Heart left ventricle (tissue), 16 donors: ENCODE results near the gene CD164. TPM values are rescaled to one million over a fixed set of nuclear protein-coding genes. Genes with fewer than 3 reads are reported as not detected.

Experiments
- ATAC-seq, 4 donors: fragments of 200-7000 bp; cut with Tn5 transposase; one replicate each; pipeline ENCODE4 v1.9.1; 2020 to 2022; ENCODE audit warnings: moderate library complexity in 4 of 4, mild to moderate bottlenecking in 3 of 4, moderate number of reproducible peaks in 1 of 4
- DNase-seq, 5 donors: peaks; one replicate each; pipeline ENCODE4 v3.0.0-alpha.2; 2020
- H3K27ac ChIP-seq, 12 donors: fragments of 200-600 bp; sonication (generic) in 4 of 12; one replicate each; pipeline versions ENCODE4 v1.5.0 to v1.8.0; 2016 to 2022; ENCODE audit warnings: mild to moderate bottlenecking in 2 of 12
- H3K27me3 ChIP-seq, 9 donors: fragments of 200-600 bp; sonication (generic) in 2 of 9; one replicate each; pipeline versions ENCODE4 v1.5.1 to v1.8.0; 2016 to 2022; ENCODE audit warnings: mild to moderate bottlenecking in 3 of 9
- H3K36me3 ChIP-seq, 9 donors: fragments of 200-600 bp; sonication (generic) in 2 of 9; one replicate each; pipeline versions ENCODE4 v1.5.0 to v1.8.0; 2018 to 2022; ENCODE audit warnings: mild to moderate bottlenecking in 2 of 9
- H3K4me1 ChIP-seq, 12 donors: fragments of 200-600 bp; sonication (generic) in 4 of 12; one replicate each; pipeline versions ENCODE4 v1.5.0 to v1.8.0; 2016 to 2022; ENCODE audit warnings: mild to moderate bottlenecking in 3 of 12
- H3K4me3 ChIP-seq, 12 donors: fragments of 200-600 bp; sonication (generic) in 4 of 12; one replicate each; pipeline versions ENCODE4 v1.5.0 to v1.8.0; 2017 to 2022; ENCODE audit warnings: mild to moderate bottlenecking in 9 of 12, moderate library complexity in 4 of 12
- H3K9me3 ChIP-seq, 12 donors: fragments of 200-600 bp; sonication (generic) in 4 of 12; one replicate each; pipeline versions ENCODE4 v1.5.0 to v1.8.0; 2016 to 2022; ENCODE audit warnings: mild to moderate bottlenecking in 1 of 12
- POLR2A ChIP-seq, 2 donors: fragments of 450-650 bp; IDR thresholded peaks; one replicate each; pipeline ENCODE4 v1.6.1; 2017; ENCODE audit warnings: antibody characterized with exemption in 2 of 2, mild to moderate bottlenecking in 2 of 2, moderate library complexity in 2 of 2
- WGBS, 4 donors: extraction: QIAGEN DNeasy Blood & Tissue Kit in 2 of 4; methylation state at CpG; one replicate each; pipeline versions ENCODE4 v1.1.5 to v1.1.7; 2013 to 2018; 5-methylcytosine and 5-hydroxymethylcytosine counted together
- intact Hi-C, 10 donors: fragments of 100-400 bp; cut with DNase I; formaldehyde crosslinking; loops; one replicate each; pipeline versions ENCODE4 v1.11.1 to v1.14.2; 2022
- polyA plus RNA-seq, 2 donors: library from polyadenylated mRNA; stranded (reverse); fragments of 200-250 nt; gene quantifications; one replicate each; pipeline ENCODE4 v1.2.3, GENCODE V29; 2013
- total RNA-seq, 9 donors: library from RNA; depleted of rRNA in 2 of 9; stranded (reverse); fragments of >200 nt in 2 of 9; fragmentation: NEBNext Ultra II Directional in 3 of 9; extraction: Animal tissue kit (Norgen Biotek cat#: 25700) in 3 of 9; gene quantifications; one replicate each; pipeline versions ENCODE4 v1.1.0 to v1.2.4, GENCODE V29; 2016 to 2023
- TF ChIP-seq, protein P1 (sequence below), 12 donors: fragments of 200-600 bp; sonication (generic) in 4 of 12; IDR thresholded peaks; one replicate each; pipeline versions ENCODE4 v1.5.0 to v1.8.0; 2018 to 2022; ENCODE audit warnings: antibody characterized with exemption in 12 of 12, mild to moderate bottlenecking in 5 of 12
- donor health status: ischemic (EF 13 %, LVEDD 7.1; RV severe dilation, severe dysfunction).
- donor health status: healthy with polysubstance abuse.
- donor health status: DM: no; HTN: yes; CAD: no.
- donor health status: DM: no; HTN: no; CAD: no.
- donor health status: ischemic (EF 25% LVEDD 6.9; RV normal size, moderate dysfunction).
- donor health status: ischemic (EF 25% LVEDD 5.7; RV mildly dilated, moderate dysfunction).
- donor health status: healthy.
- donor health status: DM: yes; HTN: yes; CAD: no.
- donor health status: ischemic (EF 35%, LVEDD 5.7; RV mildly dilated, moderate dysfunction).
- donor health status: nonischemic (EF 11% LVEDD 7.7; RV severe dilation, severe dysfunction).
- donor health status: DM: yes; HTN: yes; CAD: no.
- donor health status: PGD.
- donor health status: ischemic (EF 29% LVEDD 5.4; RV normal size, mild dysfunction).
- donor health status: nonischemic (EF 23%, LVEDD 6.1; RV moderate dilation, normal function).

Gene CD164
- total and polyA plus RNA-seq, 11 donors = 77.1 to 213 (median 119) TPM

GRCh38 chr6:109424946-109425345 lies 42.7 kb upstream of the CD164 start:
- no peaks in the 10 kb centered on the region for H3K9me3 ChIP-seq
- no peak for ATAC-seq
- no peaks in the 10 kb centered on the region for H3K36me3 ChIP-seq
- no peaks in the 10 kb centered on the region for H3K27me3 ChIP-seq
- DNase-seq = no peak
- no peak overlapping the region for H3K27ac ChIP-seq
- WGBS, 4 donors = 81 to 93% (median 89%) methylated on average over 2 of the region's 2 CpGs
- TF ChIP-seq POLR2A (IDR thresholded peaks at IDR 0.05) = no peak
- TF ChIP-seq, protein P1, sequence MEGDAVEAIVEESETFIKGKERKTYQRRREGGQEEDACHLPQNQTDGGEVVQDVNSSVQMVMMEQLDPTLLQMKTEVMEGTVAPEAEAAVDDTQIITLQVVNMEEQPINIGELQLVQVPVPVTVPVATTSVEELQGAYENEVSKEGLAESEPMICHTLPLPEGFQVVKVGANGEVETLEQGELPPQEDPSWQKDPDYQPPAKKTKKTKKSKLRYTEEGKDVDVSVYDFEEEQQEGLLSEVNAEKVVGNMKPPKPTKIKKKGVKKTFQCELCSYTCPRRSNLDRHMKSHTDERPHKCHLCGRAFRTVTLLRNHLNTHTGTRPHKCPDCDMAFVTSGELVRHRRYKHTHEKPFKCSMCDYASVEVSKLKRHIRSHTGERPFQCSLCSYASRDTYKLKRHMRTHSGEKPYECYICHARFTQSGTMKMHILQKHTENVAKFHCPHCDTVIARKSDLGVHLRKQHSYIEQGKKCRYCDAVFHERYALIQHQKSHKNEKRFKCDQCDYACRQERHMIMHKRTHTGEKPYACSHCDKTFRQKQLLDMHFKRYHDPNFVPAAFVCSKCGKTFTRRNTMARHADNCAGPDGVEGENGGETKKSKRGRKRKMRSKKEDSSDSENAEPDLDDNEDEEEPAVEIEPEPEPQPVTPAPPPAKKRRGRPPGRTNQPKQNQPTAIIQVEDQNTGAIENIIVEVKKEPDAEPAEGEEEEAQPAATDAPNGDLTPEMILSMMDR (IDR thresholded peaks at IDR 0.05) = no peak
- no peak overlapping the region for H3K4me3 ChIP-seq
- peaks cover 0 to 10% (median 5%) of the 10 kb centered on the region in 12 donors for H3K4me1 ChIP-seq
- intact Hi-C loops = no loop called here

- Histone ChIP-seq H3K27me3 (no peaks in the 10 kb centered on the region), H3K4me3 (no peak overlapping the region), H3K9me3 (no peaks in the 10 kb centered on the region), H3K4me1 (no peaks in the 10 kb centered on the region), H3K27ac (no peak overlapping the region), H3K36me3 (no peaks in the 10 kb centered on the region)
- intact Hi-C loops = no loop called here
- DNase-seq (no peak), ATAC-seq (no peak)
- TF ChIP-seq POLR2A (IDR thresholded peaks at IDR 0.05) = no peak
- TF ChIP-seq, protein P1 (IDR thresholded peaks at IDR 0.05) = no peak
- 78 to 90% (median 84%) methylated on average over 1 of the region's 1 CpG for WGBS, 4 donors
Measured at GRCh38 chr6:109421184-109421583, 38.9 kb upstream of the CD164 start.

DNA sequence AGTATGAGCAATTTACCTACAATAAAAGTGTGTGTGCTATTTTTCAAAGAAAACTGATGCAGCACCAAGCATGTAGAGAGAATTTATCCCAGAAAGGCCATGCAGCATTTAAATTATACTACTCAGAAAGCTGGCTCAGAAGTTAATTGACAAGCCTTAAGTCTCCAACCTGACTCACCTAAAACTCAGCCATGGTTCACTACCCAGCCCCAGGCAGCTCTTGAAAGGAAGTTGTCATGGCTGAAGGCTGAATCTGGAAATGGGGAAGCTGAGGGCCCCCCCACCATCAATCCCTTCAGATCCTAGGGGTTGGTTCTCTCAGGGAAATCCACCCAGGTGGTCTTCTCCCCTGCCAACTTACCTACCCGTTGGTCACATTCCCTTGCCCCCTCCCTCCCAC lies 38.5 kb upstream of the CD164 start:
- intact Hi-C loops = no loop called here
- no peak for ATAC-seq
- WGBS, 4 donors = 51 to 69% (median 56%) methylated on average over 1 of the region's 1 CpG

GRCh38 chr6:109417646-109418045 lies 35.4 kb upstream of the CD164 start:
- Histone ChIP-seq H3K27me3 (no peaks in the 10 kb centered on the region), H3K9me3 (peaks cover 0 to 9% (median 0%) of the 10 kb centered on the region in 12 donors), H3K4me3 (no peak overlapping the region), H3K4me1 (no peaks in the 10 kb centered on the region), H3K36me3 (no peaks in the 10 kb centered on the region), H3K27ac (no peak overlapping the region)
- WGBS, 4 donors = 94 to 97% (median 95%) methylated on average over 4 of the region's 4 CpGs
- intact Hi-C loops = no loop called here
- TF ChIP-seq, protein P1 (IDR thresholded peaks at IDR 0.05) = no peak
- no peak for TF ChIP-seq POLR2A (IDR thresholded peaks at IDR 0.05)
- no peak for DNase-seq
- no peak for ATAC-seq

More for the DNA sequence above, 38.5 kb upstream of the CD164 start:
- Histone ChIP-seq H3K4me1 (no peaks in the 10 kb centered on the region), H3K4me3 (no peak overlapping the region), H3K36me3 (no peaks in the 10 kb centered on the region), H3K27me3 (no peaks in the 10 kb centered on the region), H3K9me3 (no peaks in the 10 kb centered on the region), H3K27ac (no peak overlapping the region)
- DNase-seq = no peak
- TF ChIP-seq POLR2A (IDR thresholded peaks at IDR 0.05) = no peak
- TF ChIP-seq, protein P1 (IDR thresholded peaks at IDR 0.05) = no peak
